Measurements from ENCODE around the gene RFFL.
A peak's percentile ranks its signal among the peaks of the same experiment; 100 is the strongest.

Gene RFFL

GRCh38 chr17:35057332-35057915 is 6.1 kb downstream of the RFFL start:
- DNase-seq (ENCODE audit: low read depth, low spot score), result no peak
- no peak overlapping the region for H3K4me3 ChIP-seq (ENCODE audit: low read depth, low read length)
- in situ Hi-C loops (cut with HindIII; ENCODE audit: low sequenced_read_pairs), result no loop called here
- TF ChIP-seq CTCF (IDR thresholded peaks at IDR 0.05; ENCODE audit: low read depth, low read length), result no peak

GRCh38 chr17:35056013-35056412 is 7.5 kb downstream of the RFFL start:
- in situ Hi-C loops (cut with HindIII; ENCODE audit: low sequenced_read_pairs), result no loop called here
- DNase-seq (ENCODE audit: low read depth, low spot score), result no peak
- H3K4me3 ChIP-seq (ENCODE audit: low read depth, low read length), result no peak overlapping the region
- no peak for TF ChIP-seq CTCF (IDR thresholded peaks at IDR 0.05; ENCODE audit: low read depth, low read length)

GRCh38 chr17:35053204-35053603 is 10.3 kb downstream of the RFFL start:
- DNase-seq (ENCODE audit: low read depth, low spot score), result no peak
- no peak for TF ChIP-seq CTCF (IDR thresholded peaks at IDR 0.05; ENCODE audit: low read depth, low read length)
- no peak overlapping the region for H3K4me3 ChIP-seq (ENCODE audit: low read depth, low read length)
- in situ Hi-C loops (cut with HindIII; ENCODE audit: low sequenced_read_pairs), result no loop called here

- TF ChIP-seq CTCF (IDR thresholded peaks at IDR 0.05; ENCODE audit: low read depth, low read length), result no peak
- no peak overlapping the region for H3K4me3 ChIP-seq (ENCODE audit: low read depth, low read length)
- no peak for DNase-seq (ENCODE audit: low read depth, low spot score)
- in situ Hi-C loops (cut with HindIII; ENCODE audit: low sequenced_read_pairs), result no loop called here
These were observed 10.7 kb downstream of the RFFL start for GRCh38 chr17:35052780-35053179.

GRCh38 chr17:35052241-35052610 is 11.3 kb downstream of the RFFL start:
- no peak for DNase-seq (ENCODE audit: low read depth, low spot score)
- in situ Hi-C loops (cut with HindIII; ENCODE audit: low sequenced_read_pairs), result no loop called here
- TF ChIP-seq CTCF (IDR thresholded peaks at IDR 0.05; ENCODE audit: low read depth, low read length), result no peak
- no peak overlapping the region for H3K4me3 ChIP-seq (ENCODE audit: low read depth, low read length)

- peak; percentile 78 for DNase-seq (ENCODE audit: low read depth, low spot score)
- H3K4me3 ChIP-seq (ENCODE audit: low read depth, low read length), result no peak overlapping the region
- in situ Hi-C loops (cut with HindIII; ENCODE audit: low sequenced_read_pairs), result no loop called here
- TF ChIP-seq CTCF (IDR thresholded peaks at IDR 0.05; ENCODE audit: low read depth, low read length), result no peak
These were observed 11.8 kb downstream of the RFFL start for GRCh38 chr17:35051579-35052240.

Data from astrocyte of the spinal cord (primary cell).